Midbrain (tissue), 1 donor: Measurements from ENCODE around the gene TFF2.

Experiments
- DNase-seq: peaks from one replicate; lab custom pipeline; 2025; lab: John Stamatoyannopoulos, UW

TFF2 gene

GRCh38 chr21:42305707-42306147 is 45.1 kb downstream of the TFF2 start:
- no peak for DNase-seq

GRCh38 chr21:42304556-42305454 is 46.0 kb downstream of the TFF2 start:
- no peak for DNase-seq

- no peak for DNase-seq
Observed at GRCh38 chr21:42303443-42303842, 47.4 kb downstream of the TFF2 start.

GRCh38 chr21:42302794-42303193 is 48.0 kb downstream of the TFF2 start:
- DNase-seq = no peak

- no peak for DNase-seq
Observed at GRCh38 chr21:42302076-42302650, 48.6 kb downstream of the TFF2 start.

- DNase-seq = no peak
Observed at GRCh38 chr21:42301371-42302075, 49.3 kb downstream of the TFF2 start.

GRCh38 chr21:42300956-42301355 is 49.8 kb downstream of the TFF2 start:
- no peak for DNase-seq

- DNase-seq = no peak
Observed at GRCh38 chr21:42300045-42300583, 50.7 kb downstream of the TFF2 start.

- DNase-seq = no peak
Observed at GRCh38 chr21:42299324-42300044, 51.3 kb downstream of the TFF2 start.

GRCh38 chr21:42298657-42299056 is 52.1 kb downstream of the TFF2 start:
- DNase-seq = no peak

GRCh38 chr21:42298237-42298636 is 52.6 kb downstream of the TFF2 start:
- no peak for DNase-seq

- no peak for DNase-seq
Observed at GRCh38 chr21:42297377-42297776, 53.4 kb downstream of the TFF2 start.

GRCh38 chr21:42296501-42296900 is 54.3 kb downstream of the TFF2 start:
- DNase-seq = no peak
